ENCODE measurements around the gene SZT2.

DNA sequence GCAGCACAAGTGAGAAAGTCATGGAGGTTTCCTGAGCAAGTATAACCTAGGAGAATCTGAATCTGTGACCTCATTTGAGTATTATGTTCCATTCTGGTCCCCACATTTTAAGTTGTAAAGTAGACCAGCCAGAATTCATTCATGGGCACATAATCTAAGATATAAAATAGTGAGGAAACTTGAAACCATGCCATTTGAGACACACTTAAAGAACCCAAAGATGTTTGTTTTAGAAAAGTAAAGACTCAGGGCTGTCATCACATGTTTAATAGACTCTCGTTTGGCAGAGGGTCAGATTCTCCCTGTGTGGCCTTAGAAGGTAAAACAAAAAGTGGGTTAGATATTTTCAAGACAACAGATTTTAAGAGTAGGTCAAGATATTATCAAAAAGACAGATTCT, 6.4 kb downstream of the SZT2 start:
- TF ChIP-seq, protein P1, sequence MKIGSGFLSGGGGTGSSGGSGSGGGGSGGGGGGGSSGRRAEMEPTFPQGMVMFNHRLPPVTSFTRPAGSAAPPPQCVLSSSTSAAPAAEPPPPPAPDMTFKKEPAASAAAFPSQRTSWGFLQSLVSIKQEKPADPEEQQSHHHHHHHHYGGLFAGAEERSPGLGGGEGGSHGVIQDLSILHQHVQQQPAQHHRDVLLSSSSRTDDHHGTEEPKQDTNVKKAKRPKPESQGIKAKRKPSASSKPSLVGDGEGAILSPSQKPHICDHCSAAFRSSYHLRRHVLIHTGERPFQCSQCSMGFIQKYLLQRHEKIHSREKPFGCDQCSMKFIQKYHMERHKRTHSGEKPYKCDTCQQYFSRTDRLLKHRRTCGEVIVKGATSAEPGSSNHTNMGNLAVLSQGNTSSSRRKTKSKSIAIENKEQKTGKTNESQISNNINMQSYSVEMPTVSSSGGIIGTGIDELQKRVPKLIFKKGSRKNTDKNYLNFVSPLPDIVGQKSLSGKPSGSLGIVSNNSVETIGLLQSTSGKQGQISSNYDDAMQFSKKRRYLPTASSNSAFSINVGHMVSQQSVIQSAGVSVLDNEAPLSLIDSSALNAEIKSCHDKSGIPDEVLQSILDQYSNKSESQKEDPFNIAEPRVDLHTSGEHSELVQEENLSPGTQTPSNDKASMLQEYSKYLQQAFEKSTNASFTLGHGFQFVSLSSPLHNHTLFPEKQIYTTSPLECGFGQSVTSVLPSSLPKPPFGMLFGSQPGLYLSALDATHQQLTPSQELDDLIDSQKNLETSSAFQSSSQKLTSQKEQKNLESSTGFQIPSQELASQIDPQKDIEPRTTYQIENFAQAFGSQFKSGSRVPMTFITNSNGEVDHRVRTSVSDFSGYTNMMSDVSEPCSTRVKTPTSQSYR (CRISPR knock-in tag; IDR thresholded peaks at IDR 0.05; ENCODE audit: borderline replicate concordance), result no peak
- TF ChIP-seq, protein P2, sequence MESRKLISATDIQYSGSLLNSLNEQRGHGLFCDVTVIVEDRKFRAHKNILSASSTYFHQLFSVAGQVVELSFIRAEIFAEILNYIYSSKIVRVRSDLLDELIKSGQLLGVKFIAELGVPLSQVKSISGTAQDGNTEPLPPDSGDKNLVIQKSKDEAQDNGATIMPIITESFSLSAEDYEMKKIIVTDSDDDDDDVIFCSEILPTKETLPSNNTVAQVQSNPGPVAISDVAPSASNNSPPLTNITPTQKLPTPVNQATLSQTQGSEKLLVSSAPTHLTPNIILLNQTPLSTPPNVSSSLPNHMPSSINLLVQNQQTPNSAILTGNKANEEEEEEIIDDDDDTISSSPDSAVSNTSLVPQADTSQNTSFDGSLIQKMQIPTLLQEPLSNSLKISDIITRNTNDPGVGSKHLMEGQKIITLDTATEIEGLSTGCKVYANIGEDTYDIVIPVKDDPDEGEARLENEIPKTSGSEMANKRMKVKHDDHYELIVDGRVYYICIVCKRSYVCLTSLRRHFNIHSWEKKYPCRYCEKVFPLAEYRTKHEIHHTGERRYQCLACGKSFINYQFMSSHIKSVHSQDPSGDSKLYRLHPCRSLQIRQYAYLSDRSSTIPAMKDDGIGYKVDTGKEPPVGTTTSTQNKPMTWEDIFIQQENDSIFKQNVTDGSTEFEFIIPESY (CRISPR knock-in tag; IDR thresholded peaks at IDR 0.05), result no peak
- TF ChIP-seq ATF2 (CRISPR knock-in tag; IDR thresholded peaks at IDR 0.05), result no peak
